HuH-7.5 (cell line): Measurements from ENCODE around the gene RSAD1.

Source experiments
- DNase-seq: peaks from one replicate; pipeline ENCODE4 v3.0.0; 2011; ENCODE audit warnings: low spot score

Gene RSAD1

DNA sequence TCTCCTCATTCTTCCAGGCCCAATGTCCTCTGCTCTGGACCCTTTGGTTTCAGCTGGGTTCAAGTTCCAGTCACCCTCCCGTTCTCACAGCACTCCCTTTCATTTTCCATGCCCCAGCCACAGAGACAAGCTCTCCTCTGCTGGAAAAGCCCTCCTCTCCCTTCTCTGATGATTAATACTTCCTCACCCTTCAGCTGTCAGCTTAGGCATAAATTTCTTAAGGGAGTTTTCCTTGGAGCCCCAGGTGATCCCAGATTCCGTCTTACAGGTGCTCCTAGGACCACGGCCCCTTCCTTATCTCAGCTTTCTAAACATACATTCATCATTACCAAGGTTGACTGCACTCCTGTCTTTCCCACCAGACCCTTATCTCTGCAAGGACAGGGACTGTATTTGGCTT is 20.4 kb upstream of the RSAD1 start:
- no peak for DNase-seq

DNA sequence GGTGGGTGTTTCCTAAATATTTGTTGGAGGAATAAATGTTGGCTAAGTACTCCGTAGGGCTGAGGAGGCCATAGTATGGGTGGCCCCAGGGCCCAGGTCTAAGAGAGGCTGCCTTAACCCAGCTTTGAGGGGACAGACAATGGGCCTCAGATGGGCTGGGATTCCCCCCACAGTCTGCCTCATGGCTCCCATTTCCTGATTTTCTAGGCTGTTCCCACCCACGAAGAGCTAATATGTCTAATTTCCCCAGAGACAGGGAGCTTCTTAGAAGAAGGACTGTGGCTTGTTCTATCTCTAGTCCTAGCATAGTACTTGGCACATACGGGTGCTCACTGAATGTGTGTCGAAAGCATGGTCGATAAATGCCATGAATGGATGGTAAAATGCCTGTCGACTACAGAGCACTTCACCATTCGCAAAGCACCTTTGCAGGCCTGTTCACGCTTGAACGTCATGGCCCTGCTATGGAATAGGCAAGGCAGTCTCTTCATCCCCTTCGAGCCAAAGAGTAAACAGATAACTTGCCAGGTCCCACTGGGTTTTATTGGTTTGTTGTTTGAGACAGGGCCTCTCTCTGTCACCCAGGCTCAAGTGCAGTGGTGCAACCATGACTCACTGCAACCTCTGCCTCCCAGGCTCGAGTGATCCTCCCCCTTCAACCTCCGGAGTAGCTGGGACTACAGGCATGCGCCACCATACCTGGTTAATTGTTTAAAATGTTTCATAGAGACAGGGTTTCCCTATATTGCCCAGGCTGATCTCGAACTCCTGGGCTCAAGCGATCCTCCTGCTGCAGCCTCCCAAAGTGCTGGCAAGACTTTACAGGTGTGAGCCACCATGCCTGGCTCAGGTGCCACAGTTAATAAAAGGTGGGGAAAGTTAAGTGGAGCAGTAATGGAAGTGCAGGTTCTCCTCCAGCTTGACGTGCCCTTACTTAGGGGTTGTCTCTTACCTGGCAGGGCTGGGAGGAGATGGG is 19.7 kb upstream of the RSAD1 start:
- peak; percentile 66 for DNase-seq

GRCh38 chr17:50459756-50460155 is 18.9 kb upstream of the RSAD1 start:
- DNase-seq, result no peak

- DNase-seq, result no peak
These were observed 17.7 kb upstream of the RSAD1 start for GRCh38 chr17:50460831-50461526.

DNA sequence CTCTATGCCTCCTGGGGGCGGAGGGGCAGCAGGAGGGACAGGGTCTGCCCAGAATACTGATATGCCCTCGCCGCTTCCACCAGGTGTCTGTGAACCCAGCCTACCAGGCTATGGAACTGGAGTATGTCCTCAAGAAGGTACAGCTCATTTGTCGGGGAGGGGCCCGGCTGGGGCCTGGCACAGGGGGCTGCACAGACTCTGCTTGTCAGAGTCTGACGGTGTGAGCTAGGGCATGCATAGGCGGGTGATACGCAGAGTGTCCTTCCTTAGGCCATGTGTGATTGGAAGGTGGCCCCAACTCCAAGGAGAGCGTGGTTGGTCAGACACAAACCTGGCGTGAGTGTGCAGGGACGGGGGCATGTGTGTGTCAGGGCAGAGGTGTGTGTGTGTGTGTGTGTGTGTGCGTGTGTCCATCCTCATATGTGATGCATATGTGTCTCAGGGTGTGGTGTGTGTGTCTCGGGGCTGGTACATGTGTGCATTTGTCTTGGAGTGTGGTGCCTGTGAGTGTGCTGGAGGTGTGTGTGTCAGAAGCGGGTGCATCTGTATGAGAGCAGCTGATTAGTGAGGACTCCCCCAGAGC is 17.0 kb upstream of the RSAD1 start:
- DNase-seq, result no peak

GRCh38 chr17:50462446-50462845 is 16.2 kb upstream of the RSAD1 start:
- DNase-seq, result no peak

- DNase-seq, result no peak
These were observed 14.5 kb upstream of the RSAD1 start for GRCh38 chr17:50464121-50464520.

GRCh38 chr17:50464736-50465135 is 13.9 kb upstream of the RSAD1 start:
- DNase-seq, result no peak

DNA sequence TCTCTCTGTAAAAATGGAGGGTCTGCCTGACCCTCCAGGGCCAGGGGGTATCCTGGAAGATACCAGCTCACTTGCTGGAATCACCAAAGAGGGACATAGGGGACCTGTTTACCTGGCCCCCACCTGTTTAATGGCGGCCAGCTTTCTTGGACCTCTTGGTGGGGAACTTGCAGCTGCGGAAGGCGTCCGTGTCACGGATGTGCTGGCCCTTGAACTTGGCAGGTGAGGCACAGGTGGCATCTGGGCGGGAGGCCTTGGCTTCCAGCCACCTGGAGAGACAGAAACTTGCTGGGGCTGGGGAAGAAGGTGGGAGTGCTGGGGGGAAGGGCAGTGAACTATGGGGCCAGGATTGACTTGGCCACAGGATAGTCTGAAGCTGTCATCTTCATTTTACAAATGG is 13.5 kb upstream of the RSAD1 start:
- DNase-seq, result no peak

DNA sequence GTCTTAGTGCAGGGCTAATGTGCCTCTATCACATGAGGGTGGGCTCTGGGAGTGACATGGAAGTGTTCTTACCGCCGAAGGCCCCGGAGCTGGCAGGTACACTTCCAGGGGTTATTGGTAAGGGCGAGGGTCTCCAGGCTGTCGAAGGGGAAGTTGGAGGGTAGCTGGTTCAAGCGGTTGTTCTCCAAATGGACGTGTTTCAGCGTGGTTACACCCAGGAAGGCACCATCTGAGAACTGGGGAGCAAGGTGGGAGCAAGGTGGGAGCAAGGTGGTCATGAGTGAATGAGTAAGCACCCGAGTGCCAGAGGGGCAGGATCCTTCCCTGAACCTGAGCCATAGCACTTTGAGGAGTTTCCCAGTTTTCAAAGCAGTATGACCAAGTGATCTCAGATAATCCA is 13.0 kb upstream of the RSAD1 start:
- DNase-seq, result no peak

DNA sequence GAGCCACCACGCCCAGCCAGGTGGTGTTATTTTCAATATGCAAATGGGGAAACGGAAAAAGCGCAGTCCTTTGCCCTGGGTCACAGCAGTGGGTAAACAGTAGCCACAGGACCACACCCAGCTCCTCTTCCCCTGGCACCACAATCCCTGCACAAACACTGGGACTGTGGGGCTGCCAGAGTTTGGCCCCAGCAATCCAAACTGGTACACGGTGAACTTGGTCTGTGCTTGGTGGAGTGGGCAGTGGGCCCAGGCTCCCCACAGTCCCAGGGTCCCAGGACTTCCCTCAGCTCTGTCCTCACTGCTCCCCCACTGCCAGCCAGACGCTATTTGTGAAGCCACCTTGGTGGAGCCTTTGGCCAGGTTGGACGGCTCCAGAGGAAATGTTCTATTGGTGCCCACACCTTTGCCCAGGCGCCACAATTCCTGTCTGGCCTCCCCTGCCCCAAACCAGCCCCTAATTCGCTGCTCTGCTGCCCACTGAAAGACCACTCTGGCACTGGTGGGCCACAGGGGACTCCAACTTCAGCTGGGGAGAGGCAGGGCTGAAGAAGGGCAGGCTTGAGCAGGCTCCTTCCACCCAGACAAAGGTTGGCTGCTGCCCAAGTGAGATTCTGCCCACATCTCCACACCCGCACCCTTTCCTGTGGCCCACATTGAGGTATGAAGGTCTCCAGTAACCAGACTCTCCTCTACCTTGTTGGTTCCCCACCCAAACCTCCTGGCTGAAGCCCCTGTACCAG is 12.1 kb upstream of the RSAD1 start:
- DNase-seq, result no peak

DNA sequence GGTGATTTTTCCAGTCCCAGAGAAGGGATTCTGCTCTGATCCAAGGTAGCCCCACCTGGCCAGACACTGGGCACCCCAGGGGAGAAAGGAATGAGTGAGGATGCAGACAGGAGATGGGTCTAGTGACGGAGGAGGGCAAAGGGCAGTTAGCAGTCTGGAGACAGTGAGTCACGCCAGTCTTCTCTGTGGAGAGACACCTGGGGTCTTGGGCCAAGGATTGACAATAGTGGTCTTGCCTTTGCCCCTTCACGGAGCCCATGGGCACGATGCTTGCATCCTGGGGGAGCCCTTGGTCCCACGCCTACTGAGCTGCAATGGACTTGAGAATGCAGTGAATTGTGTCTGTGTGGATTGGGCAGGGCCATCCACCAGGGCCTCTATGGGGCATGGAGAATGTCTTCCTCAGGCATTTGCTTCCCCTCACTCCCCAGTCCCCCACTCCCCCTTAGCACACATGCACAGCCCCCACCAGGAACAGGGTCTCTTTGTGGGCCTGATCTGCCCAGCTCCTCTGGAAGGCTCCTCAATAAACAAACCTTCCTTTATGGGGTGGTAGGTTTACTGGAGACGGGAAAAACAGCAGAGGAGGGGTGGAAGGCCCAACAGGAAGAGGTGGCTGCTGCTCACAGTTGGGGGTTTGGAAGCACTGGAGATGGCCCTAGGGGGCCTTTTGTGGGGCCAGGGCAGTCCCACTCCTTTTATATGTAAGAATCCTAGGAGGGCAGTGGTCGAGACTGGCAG is 11.4 kb upstream of the RSAD1 start:
- DNase-seq, result no peak

DNA sequence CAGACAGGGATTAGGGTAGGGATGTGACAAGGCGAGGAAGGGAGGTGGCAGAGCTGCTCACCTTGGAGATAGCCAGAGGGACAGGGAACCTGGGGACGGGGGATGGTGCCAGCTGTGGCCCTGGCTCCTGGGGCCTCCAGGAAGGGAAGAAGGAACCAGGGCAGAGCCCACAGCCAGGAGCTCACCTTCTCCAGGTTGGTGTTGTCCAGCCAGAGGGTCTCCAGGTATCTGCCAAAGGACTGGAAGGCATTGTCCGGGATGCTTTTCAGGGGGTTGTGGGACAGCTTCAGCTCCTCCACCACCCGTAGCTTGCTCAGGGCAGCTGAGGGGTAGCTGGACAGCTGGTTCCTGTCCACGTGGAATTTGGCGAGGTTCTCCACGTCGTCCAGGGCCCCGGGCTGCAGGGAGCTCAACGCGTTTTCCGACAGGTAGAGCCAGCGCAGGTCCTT is 10.8 kb upstream of the RSAD1 start:
- no peak for DNase-seq

- DNase-seq, result no peak
These were observed 10.1 kb upstream of the RSAD1 start, which contains the start of gene CHAD for GRCh38 chr17:50468304-50469207. Gene CHAD (minus strand): TSS chr17:50468880. CDS start chr17:50468813, 67 bp downstream.

DNA sequence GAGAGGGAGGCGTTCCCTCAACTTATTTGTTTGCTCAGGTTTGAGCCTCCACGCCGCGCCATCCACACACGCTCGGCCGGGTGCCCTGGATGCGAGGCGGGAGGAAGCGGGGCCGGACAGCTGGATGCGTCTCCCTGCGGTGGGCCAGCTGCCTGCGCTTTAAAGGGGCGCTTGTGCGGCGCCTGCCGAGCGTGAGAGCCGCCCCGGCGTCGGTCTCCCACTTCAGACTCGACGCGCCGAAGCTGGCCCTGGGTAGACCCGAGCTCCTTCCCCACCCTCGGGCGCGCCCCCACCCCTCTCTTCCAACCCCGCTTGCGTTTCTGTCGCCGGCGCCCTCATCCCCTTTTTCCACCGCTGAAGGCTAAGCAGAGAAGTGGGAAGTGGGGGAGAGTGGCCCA is 9.5 kb upstream of the RSAD1 start:
- no peak for DNase-seq

- DNase-seq, result no peak
These were observed 8.9 kb upstream of the RSAD1 start for GRCh38 chr17:50469671-50470305.

DNA sequence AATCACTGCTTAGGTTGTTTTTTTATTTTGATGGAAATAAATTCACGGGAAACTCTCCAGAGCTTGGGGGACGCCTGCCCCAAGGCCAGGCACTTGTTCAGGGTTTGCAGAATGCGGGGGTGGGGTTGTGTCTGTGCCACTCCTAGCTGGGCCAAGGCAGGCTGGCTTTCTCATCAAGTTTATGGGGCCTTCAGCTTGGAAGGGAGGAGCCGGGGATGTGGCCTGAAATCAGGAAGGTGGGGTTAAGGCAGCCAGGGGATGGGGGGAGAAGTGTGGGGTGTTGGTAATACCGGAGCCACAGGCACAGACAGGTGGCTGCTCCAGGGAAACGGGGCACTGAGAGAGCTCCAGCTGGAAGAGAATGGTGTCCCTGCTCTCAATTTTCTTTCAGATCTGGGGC is 8.2 kb upstream of the RSAD1 start:
- no peak for DNase-seq

DNA sequence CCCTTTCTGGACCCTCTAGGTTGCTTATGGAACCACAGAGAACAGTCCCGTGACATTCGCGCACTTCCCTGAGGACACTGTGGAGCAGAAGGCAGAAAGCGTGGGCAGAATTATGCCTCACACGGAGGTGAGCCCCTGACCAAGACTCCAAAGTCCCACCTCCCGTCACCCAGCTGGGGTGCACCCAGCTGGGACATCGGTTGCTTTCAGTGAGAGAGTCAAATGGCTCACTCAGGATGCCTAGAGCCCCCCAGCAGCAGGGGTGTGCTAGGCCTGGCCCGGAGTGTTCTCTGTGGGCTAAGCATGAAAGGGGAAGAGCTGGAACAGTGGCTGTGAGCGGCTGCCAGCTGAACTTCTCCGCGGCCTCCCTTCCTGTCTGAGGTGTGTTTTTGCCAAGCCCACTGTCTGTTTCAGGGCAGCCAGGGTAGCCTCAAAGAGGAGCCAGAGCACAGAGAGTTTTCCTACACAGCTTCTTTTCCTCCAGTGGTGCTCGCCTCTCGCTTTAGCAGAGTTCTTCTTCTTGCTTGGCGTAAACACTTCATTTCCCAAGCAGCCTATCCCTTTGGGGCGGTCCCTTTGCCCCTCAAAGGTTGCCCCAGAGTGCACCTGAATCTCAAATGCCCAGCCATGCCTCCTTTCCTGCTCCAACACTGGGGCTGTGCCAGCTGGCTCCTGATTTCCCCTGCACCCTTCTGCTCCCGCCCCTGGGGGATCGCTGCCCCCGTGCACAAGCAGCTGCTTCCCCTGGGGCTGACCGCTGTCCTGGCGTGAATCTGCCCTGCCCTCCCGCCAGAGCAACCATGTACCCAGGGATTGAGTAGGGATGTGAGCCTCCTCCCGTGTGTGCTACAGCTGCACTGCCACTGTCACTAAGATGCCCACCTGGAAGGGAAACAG is 7.4 kb upstream of the RSAD1 start:
- no peak for DNase-seq

- DNase-seq, result no peak
These were observed 6.4 kb upstream of the RSAD1 start for GRCh38 chr17:50472286-50472685.
